SK-MEL-5 (cell line): ENCODE results near the gene PLIN1. TPM values are rescaled to one million over a fixed set of nuclear protein-coding genes. Genes with fewer than 3 reads are reported as not detected.
A peak's percentile ranks its signal among the peaks of the same experiment; 100 is the strongest.
"Not testable (repeated sequence)": the region's sequence is repeated elsewhere in the genome, so short reads cannot be mapped to it uniquely, and the experiment has no call there.

ENCODE experiments used
- DNase-seq: peaks from one replicate; pipeline ENCODE4 v3.0.0-alpha.2; 2016; ENCODE audit warnings: low read depth, low spot score
- in situ Hi-C: cut with HindIII; loops from 2 replicates; pipeline ENCODE4 v1.10.0; 2016; ENCODE audit warnings: low sequenced_read_pairs, high pct_unique_total_duplicates, low pct_unique_long_range_greater_than_20kb
- polyA plus RNA-seq, 2 experiments: library from polyadenylated mRNA; depleted of rRNA; stranded (reverse); fragments of >200 nt; gene quantifications; 2 replicates each; pipeline ENCODE4 v1.2.3, GENCODE V29; 2015
- total RNA-seq: library from RNA; depleted of rRNA; stranded (reverse); fragments of >200 nt; shearing (Covaris generic); gene quantifications from 2 replicates; pipeline ENCODE4 v1.2.3, GENCODE V29; 2014; rRNA removed

The PLIN1 gene
- total RNA-seq = not detected in 2 replicates
- not detected in 2 replicates for polyA plus RNA-seq (2015; cell fraction: cytosol; rRNA removed)
- polyA plus RNA-seq (2015; cell fraction: nucleus; rRNA removed) = 0.45 TPM in 1 of 2 replicates, not detected in the other

GRCh38 chr15:89679212-89679611 is at the start of gene PLIN1:
TSS of gene PLIN1 (minus strand) at chr15:89679367. CDS start at chr15:89677489, 1,878 bp downstream.
- in situ Hi-C loops = no loop called here
- no peak for DNase-seq

- DNase-seq = no peak
Measured at GRCh38 chr15:89728254-89728653, 49.1 kb upstream of the PLIN1 start.

DNA sequence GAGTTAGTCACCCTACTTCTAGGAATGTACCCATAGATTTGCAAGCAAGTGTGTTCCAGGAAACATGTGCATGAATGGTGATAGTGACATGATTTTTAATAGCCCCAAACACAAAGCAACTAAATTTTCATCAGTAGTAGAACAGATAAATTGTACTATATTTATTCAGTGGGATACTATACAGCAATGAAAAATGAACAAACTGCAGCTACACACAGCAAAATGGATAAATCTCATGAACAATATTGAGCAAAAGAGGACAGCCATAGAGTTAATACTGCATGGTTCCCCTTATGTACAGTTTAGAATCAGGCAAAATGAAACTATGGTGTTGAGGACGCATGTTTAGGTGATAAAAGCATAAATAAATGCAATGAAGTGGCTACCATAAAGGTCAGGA is 45.9 kb upstream of the PLIN1 start:
- in situ Hi-C loops = no loop called here
- no peak for DNase-seq

More at GRCh38 chr15:89728254-89728653, 49.1 kb upstream of the PLIN1 start:
- in situ Hi-C loops = no loop called here

DNA sequence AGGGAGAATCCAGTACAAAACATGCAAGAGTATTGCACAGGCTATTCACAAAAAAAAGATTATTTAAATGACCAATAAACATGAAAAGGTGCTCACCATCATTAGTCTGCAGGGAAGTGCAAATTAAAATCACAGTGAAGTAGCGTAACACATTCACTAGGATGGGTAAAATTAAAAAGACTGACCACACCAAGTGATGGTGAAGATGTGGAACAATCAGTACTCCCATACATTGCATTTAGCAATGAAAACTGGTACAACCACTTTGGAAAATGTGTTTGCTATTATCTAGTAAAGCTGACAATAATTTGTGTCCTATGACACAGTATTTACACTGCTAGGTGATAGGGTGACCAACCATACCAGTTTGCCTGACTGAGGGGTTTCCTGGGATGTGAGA is 45.5 kb upstream of the PLIN1 start:
- in situ Hi-C loops = no loop called here
- DNase-seq = no peak

DNA sequence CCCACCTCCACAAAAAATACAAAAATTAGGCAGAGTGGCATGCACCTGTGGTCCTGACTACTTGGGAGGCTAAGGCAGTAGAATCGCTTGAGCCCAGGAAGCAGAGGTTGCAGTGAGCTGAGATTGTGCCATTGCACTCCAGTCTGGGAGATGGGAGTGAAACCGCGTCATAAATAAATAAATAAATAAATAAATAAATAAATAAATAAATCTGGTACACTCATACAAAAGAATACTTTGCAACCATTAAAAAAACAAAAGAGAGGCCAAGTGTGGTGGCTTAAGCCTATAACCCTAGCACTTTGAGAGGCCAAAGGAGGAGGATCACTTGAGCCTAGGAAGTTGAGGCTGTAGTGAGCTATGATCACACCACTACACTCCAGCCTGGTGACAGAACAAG is 43.9 kb upstream of the PLIN1 start:
- no peak for DNase-seq
- in situ Hi-C loops = no loop called here

GRCh38 chr15:89714775-89715174 is 35.6 kb upstream of the PLIN1 start:
- in situ Hi-C loops = no loop called here
- DNase-seq = no peak

GRCh38 chr15:89707577-89707976 is 28.4 kb upstream of the PLIN1 start:
- in situ Hi-C loops = no loop called here
- no peak for DNase-seq

DNA sequence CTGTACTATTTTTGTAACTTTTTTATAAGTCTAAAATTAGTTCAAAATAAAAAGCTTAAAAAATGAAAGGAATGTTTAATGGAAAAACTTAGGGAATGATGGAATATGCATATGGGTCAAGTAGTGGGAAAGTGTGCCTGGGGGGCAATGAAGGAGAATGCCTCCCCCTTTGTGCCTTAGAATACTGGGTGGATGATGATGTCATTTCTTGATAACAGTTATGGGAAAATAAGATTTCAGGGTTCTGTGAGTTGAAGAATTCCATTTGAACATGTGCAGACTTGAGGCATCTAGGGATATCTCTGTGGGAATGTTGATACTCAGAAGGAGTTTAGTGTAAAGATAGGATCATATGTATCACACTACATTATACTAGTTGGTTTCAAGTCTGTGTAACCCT is 25.2 kb upstream of the PLIN1 start:
- no peak for DNase-seq
- in situ Hi-C loops = no loop called here

GRCh38 chr15:89695198-89695597 is 16.0 kb upstream of the PLIN1 start:
- in situ Hi-C loops = no loop called here
- DNase-seq = no peak

DNA sequence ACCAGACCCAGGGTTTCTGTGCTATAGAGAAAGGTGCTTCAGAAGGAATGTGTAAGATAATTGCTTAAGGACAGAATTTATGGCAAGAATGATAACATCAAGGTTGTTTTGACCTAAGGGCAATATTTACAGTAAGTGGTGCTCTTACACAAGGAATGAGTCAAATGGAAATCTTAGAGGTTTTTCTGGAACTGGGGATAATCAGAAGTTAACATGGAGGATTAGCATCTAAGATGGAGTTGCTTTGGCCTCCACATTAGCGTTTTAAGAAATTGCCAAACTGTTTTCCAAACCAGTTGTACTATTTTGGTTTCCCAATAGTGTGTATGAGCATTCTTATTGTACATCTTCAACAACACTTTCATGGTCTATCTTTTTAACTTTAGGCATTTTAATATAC is 14.5 kb upstream of the PLIN1 start:
- DNase-seq = no peak
- in situ Hi-C loops = no loop called here

DNA sequence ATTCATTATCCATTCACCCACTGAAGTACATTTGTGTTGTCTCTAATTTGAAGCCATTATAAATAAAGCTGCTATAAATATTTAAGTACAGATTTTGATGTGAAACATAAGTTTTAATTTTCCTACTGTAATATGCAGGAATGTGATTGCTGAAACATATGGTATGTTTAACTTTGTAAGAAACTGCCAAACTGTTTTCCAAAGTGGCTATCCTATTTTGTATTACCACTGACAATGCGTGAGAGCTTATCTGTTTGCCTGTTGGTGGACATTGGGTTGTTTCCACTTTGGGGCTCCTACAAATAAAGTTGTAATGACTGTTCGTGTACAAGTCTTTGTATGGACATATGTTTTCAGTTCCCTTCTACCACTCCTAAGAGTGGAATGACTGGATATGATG is 13.9 kb upstream of the PLIN1 start:
- no peak for DNase-seq
- in situ Hi-C loops = no loop called here

GRCh38 chr15:89690276-89691218 is 11.4 kb upstream of the PLIN1 start, which contains the start of the genes PEX11A and WDR93:
TSS of gene PEX11A (minus strand) at chr15:89690754. CDS start at chr15:89690632, 122 bp downstream.
TSS of gene WDR93 (plus strand) at chr15:89690811. CDS start at chr15:89701747, 10,936 bp downstream.
- in situ Hi-C loops = no loop called here
- peak; percentile 84 for DNase-seq

GRCh38 chr15:89689930-89690275 is 10.7 kb upstream of the PLIN1 start:
- in situ Hi-C loops, DNase-seq: not testable (repeated sequence)

DNA sequence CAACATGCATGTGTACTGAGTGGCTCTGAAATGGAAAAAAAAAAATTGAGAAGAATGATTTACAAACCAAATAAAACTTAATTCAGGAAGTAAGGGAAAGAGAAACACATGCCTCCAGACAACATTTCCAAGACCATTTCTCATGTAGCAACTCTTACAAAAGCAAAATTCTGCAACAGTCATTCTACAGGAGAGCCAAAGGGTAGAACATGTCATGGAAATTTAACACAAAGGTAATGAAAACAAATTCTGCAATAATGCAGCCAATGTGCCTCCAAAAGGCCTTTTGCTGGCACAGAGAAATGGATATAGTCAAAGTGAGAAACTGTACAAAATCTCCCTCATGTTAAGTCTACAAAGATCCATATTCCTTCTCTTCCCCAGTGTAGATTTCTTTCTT is 7.4 kb upstream of the PLIN1 start:
- in situ Hi-C loops = no loop called here
- DNase-seq = no peak

DNA sequence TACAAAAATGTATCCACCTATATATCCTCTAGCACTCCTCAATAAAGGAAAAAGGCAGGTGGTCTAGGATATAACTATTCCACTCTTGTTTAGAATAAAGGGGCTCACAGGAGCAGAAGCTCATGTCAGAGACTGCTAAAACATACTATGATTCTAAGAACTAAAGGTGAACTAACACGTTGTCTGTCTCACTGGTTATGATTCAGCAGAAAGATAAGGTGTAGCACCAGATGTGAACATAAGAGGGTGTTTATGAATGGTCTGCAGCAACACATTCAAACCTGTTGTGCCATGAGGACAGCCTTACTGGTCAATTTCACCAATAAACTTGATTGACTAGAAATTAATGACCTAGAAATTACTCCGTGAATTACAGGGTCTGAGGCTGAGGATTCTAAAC is 6.8 kb upstream of the PLIN1 start:
- DNase-seq = no peak
- in situ Hi-C loops = no loop called here

DNA sequence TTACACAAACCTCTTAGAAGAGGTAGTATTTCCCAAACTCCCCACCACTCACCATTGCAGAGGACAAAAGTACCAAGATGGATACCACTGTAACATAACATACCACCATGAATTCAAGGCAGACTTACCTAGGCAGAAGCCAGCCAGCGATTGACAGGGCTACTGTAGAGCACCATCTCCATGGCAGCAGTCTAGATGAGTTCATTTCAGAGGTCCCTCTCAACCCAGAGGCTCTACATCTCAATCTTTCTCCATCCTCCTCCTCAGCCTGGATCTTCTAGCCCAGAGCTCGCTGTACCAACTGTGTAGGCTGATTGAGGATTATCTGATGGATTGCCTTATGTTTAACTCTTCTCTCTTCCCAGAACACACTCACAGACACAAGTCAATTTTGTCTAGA is 2.0 kb upstream of the PLIN1 start:
- in situ Hi-C loops = no loop called here

GRCh38 chr15:89680282-89680873 is 1.2 kb upstream of the PLIN1 start:
- in situ Hi-C loops = no loop called here
- DNase-seq = no peak

More for the DNA sequence above, 2.0 kb upstream of the PLIN1 start:
- no peak for DNase-seq

DNA sequence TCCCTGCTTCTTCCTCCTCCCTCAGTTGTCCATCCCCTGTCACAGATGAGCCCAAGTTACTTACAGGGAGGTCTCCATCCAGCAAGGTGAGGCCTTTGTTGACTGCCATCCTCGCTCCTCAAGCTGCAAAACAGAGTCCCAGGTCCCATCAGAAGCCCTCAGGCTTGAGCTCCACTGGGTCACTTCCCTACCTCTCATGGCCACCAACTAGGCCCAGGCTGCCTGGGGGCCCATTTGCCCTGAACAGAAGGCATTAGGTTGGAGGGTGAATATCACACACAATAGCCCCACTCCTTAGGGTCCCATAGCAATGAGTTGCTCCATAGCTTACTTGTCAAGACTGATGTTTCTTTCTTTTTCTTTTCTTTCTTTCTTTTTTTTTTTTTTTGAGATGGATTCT is 1.8 kb downstream of the PLIN1 start:
- in situ Hi-C loops = no loop called here
- no peak for DNase-seq

- no peak for DNase-seq
- in situ Hi-C loops = no loop called here
Measured at GRCh38 chr15:89675606-89676005, 3.6 kb downstream of the PLIN1 start.
